Natural killer cell (primary cell): ENCODE measurements around the gene BUB1. TPM values are rescaled to one million over a fixed set of nuclear protein-coding genes. Genes with fewer than 3 reads are reported as not detected.

ENCODE experiments used
- ATAC-seq, 3 donors: fragments of 150-1000 bp in 2 of 3; fragments of 200-7000 bp in 1 of 3; cut with Tn5 transposase; 1 replicate in 1 of 3; 2 replicates in 2 of 3; pipeline ENCODE4 v1.10.0; 2021; ENCODE audit warnings: mild to moderate bottlenecking in 2 of 3, moderate library complexity in 2 of 3
- DNase-seq, 2 donors: peaks; one replicate each; pipeline versions ENCODE4 v3.0.0 to v3.0.0-alpha.2; 2013 to 2021; ENCODE audit warnings: mixed read lengths in 1 of 2
- H3K27ac ChIP-seq: one replicate; pipeline ENCODE4 v1.5.1; 2013; ENCODE audit warnings: mild to moderate bottlenecking, low read length
- H3K27me3 ChIP-seq: one replicate; pipeline ENCODE4 v1.6.1; 2013; ENCODE audit warnings: low read length; ENCODE audit not compliant: control insufficient read depth, insufficient read depth
- H3K36me3 ChIP-seq: one replicate; pipeline ENCODE4 v1.6.1; 2013; ENCODE audit warnings: low read length; ENCODE audit not compliant: control insufficient read depth, insufficient read depth
- H3K4me1 ChIP-seq: one replicate; pipeline ENCODE4 v1.6.1; 2013; ENCODE audit warnings: low read length; ENCODE audit not compliant: control insufficient read depth, insufficient read depth
- H3K4me3 ChIP-seq: one replicate; pipeline ENCODE4 v1.5.1; 2013; ENCODE audit warnings: low read length
- H3K9me3 ChIP-seq: one replicate; pipeline ENCODE4 v1.6.1; 2013; ENCODE audit warnings: low read length; ENCODE audit not compliant: control insufficient read depth, insufficient read depth
- H3K27ac Mint-ChIP-seq, 2 donors: one replicate each; pipeline ENCODE4 v1.8.0; 2022; ENCODE audit warnings: mild to moderate bottlenecking in 2 of 2, mixed read lengths in 2 of 2, moderate library complexity in 1 of 2
- H3K27me3 Mint-ChIP-seq, 2 donors: one replicate each; pipeline ENCODE4 v1.8.0; 2022; ENCODE audit warnings: low read depth in 2 of 2, mixed read lengths in 2 of 2
- H3K36me3 Mint-ChIP-seq: one replicate; pipeline ENCODE4 v1.8.0; 2022; ENCODE audit warnings: mixed read lengths
- H3K4me1 Mint-ChIP-seq, 2 donors: one replicate each; pipeline ENCODE4 v1.8.0; 2022; ENCODE audit warnings: mixed read lengths in 2 of 2
- H3K4me3 Mint-ChIP-seq: one replicate; pipeline ENCODE4 v1.8.0; 2022; ENCODE audit warnings: mild to moderate bottlenecking, moderate library complexity, mixed read lengths
- H3K9me3 Mint-ChIP-seq, 2 donors: one replicate each; pipeline ENCODE4 v1.8.0; 2022; ENCODE audit warnings: mixed read lengths in 2 of 2
- WGBS: methylation state at CpG from one replicate; pipeline ENCODE4 v1.1.7; 2013; ENCODE audit warnings: missing lambda C conversion rate; ENCODE audit not compliant: insufficient coverage; 5-methylcytosine and 5-hydroxymethylcytosine counted together
- intact Hi-C: fragments of 100-400 bp; cut with micrococcal nuclease; formaldehyde crosslinking; loops from one replicate; pipeline ENCODE4 v1.14.2; 2022
- total RNA-seq, 4 donors: library from RNA; stranded (reverse); fragments of 120-200 nt in 1 of 4; gene quantifications; one replicate each; pipeline versions ENCODE4 v1.2.3 to v1.2.4, GENCODE V29; 2013 to 2022
- TF ChIP-seq, protein P1 (sequence below): fragments of 200-600 bp; IDR thresholded peaks from one replicate; pipeline ENCODE4 v1.8.0; 2022; ENCODE audit warnings: antibody characterized with exemption

Gene BUB1
- total RNA-seq, 3 donors from 2014 or later (not counting 1 experiment from before 2014, with no cell fraction given), result 2.3 to 4.2 (median 2.7) TPM

DNA sequence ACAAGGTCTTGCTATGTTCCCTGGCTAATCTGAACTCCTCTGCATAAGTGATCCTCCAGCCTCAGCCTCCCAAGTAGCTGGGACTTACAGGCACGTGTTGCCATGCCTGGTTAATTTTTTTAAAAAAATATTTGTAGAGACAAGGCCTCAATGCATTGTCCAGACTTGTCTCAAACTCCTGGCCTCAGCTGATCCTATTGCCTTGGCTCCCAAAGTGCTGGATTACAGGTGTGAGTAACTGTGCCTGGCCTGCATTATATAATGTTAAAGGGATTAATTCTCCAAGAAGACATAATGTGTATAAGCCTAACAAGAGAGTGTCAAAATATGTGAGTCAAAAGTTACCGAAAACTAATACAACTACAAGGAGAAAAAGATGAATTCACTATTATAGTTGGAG lies 32.2 kb downstream of the BUB1 start:
- Histone ChIP-seq H3K27ac (no peak overlapping the region), H3K9me3 (no peaks in the 10 kb centered on the region), H3K27me3 (no peaks in the 10 kb centered on the region), H3K4me3 (no peak overlapping the region), H3K36me3 (no peaks in the 10 kb centered on the region), H3K4me1 (no peaks in the 10 kb centered on the region)
- Mint-ChIP-seq H3K27ac (no peak overlapping the region), H3K36me3 (no peaks in the 10 kb centered on the region), H3K4me3 (no peak overlapping the region), H3K9me3 (no peaks in the 10 kb centered on the region), H3K4me1 (no peaks in the 10 kb centered on the region), H3K27me3 (no peaks in the 10 kb centered on the region)
- 100% methylated on average over 1 of the region's 2 CpGs for WGBS
- TF ChIP-seq, protein P1, sequence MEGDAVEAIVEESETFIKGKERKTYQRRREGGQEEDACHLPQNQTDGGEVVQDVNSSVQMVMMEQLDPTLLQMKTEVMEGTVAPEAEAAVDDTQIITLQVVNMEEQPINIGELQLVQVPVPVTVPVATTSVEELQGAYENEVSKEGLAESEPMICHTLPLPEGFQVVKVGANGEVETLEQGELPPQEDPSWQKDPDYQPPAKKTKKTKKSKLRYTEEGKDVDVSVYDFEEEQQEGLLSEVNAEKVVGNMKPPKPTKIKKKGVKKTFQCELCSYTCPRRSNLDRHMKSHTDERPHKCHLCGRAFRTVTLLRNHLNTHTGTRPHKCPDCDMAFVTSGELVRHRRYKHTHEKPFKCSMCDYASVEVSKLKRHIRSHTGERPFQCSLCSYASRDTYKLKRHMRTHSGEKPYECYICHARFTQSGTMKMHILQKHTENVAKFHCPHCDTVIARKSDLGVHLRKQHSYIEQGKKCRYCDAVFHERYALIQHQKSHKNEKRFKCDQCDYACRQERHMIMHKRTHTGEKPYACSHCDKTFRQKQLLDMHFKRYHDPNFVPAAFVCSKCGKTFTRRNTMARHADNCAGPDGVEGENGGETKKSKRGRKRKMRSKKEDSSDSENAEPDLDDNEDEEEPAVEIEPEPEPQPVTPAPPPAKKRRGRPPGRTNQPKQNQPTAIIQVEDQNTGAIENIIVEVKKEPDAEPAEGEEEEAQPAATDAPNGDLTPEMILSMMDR, result no peak
- DNase-seq (no peak), ATAC-seq (no peak)
- intact Hi-C loops, result no loop called here

- no peak for ATAC-seq
- no peaks in the 10 kb centered on the region for H3K4me1 ChIP-seq
- H3K4me3 ChIP-seq, result no peak overlapping the region
- Mint-ChIP-seq H3K4me3 (no peak overlapping the region), H3K9me3 (no peaks in the 10 kb centered on the region), H3K27ac (no peak overlapping the region), H3K27me3 (no peaks in the 10 kb centered on the region), H3K36me3 (no peaks in the 10 kb centered on the region), H3K4me1 (no peaks in the 10 kb centered on the region)
- no peak for DNase-seq
- no peaks in the 10 kb centered on the region for H3K9me3 ChIP-seq
- WGBS, result 100% methylated on average over 2 of the region's 3 CpGs
- intact Hi-C loops, result no loop called here
- H3K36me3 ChIP-seq, result no peaks in the 10 kb centered on the region
- no peaks in the 10 kb centered on the region for H3K27me3 ChIP-seq
- TF ChIP-seq, protein P1, result no peak
- no peak overlapping the region for H3K27ac ChIP-seq
Measured at GRCh38 chr2:110644357-110644756, 33.5 kb downstream of the BUB1 start.

DNA sequence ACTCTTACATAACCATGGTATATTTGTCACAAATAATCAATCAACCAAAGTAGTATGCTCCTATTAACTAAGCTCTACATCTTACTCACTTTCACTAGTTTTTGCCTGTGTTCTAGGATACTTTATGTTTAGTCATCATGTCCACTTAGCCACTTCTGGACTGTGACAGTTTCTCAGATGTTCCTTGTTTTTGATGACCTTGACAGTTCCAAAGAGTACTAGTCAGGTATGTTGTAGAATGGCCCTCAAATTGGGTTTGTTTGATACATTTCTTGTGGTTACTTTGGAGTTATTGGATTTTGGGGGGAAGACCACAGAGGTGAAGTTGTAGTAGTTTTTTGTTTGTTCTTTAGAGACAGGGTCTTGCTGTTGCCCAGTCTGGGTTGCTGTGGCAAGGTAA lies 35.5 kb downstream of the BUB1 start:
- TF ChIP-seq, protein P1, result no peak

DNA sequence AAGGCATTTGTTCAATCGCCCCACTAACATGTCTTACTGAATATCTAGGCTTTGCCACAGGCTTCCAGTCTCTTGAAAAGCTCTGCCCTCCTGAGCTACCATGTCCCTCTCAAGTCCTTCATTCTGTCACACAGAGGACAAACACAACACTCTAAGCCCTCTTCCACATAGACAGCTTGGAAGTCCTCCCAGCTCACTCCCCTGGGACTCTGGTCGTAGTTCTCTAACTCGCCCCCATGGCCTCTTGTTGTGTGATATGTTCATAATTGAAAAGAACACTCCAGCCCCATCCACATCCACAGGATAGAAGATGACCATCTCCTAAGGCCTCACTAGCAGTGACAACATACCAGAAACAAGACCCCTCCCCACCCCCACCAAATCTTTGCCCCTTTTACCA lies 37.9 kb downstream of the BUB1 start:
- DNase-seq, result no peak
- Histone ChIP-seq H3K27me3 (no peaks in the 10 kb centered on the region), H3K4me1 (no peaks in the 10 kb centered on the region), H3K9me3 (no peaks in the 10 kb centered on the region), H3K27ac (no peak overlapping the region), H3K4me3 (no peak overlapping the region), H3K36me3 (no peaks in the 10 kb centered on the region)
- Mint-ChIP-seq H3K4me1 (no peaks in the 10 kb centered on the region), H3K4me3 (no peak overlapping the region), H3K36me3 (no peaks in the 10 kb centered on the region), H3K27me3 (no peaks in the 10 kb centered on the region), H3K27ac (no peak overlapping the region), H3K9me3 (no peaks in the 10 kb centered on the region)
- no peak for ATAC-seq
- TF ChIP-seq, protein P1, result no peak
- WGBS, result 88% methylated on average over 2 of the region's 3 CpGs
- intact Hi-C loops, result no loop called here

More for the DNA sequence above, 35.5 kb downstream of the BUB1 start:
- Histone ChIP-seq H3K36me3 (no peaks in the 10 kb centered on the region), H3K4me1 (no peaks in the 10 kb centered on the region), H3K4me3 (no peak overlapping the region), H3K27ac (no peak overlapping the region), H3K9me3 (no peaks in the 10 kb centered on the region), H3K27me3 (no peaks in the 10 kb centered on the region)
- intact Hi-C loops, result no loop called here
- ATAC-seq, result no peak
- Mint-ChIP-seq H3K27me3 (no peaks in the 10 kb centered on the region), H3K4me1 (no peaks in the 10 kb centered on the region), H3K4me3 (no peak overlapping the region), H3K9me3 (no peaks in the 10 kb centered on the region), H3K36me3 (no peaks in the 10 kb centered on the region), H3K27ac (no peak overlapping the region)
- DNase-seq, result no peak
